Nephron progenitor cell (in vitro differentiated cells): ENCODE results near the gene TBRG4.

Source experiments
- DNase-seq: peaks from one replicate; pipeline ENCODE4 v3.0.0; 2021
- H3K27ac Mint-ChIP-seq: 2 replicates; pipeline ENCODE4 v1.8.0; 2021; ENCODE audit warnings: mild to moderate bottlenecking, moderate library complexity, mixed read lengths
- H3K27me3 Mint-ChIP-seq: 2 replicates; pipeline ENCODE4 v1.8.0; 2021; ENCODE audit warnings: mild to moderate bottlenecking, low read depth, mixed read lengths; ENCODE audit not compliant: poor library complexity
- H3K36me3 Mint-ChIP-seq: 2 replicates; pipeline ENCODE4 v1.8.0; 2021; ENCODE audit warnings: low read depth, mixed read lengths
- H3K4me1 Mint-ChIP-seq: 2 replicates; pipeline ENCODE4 v1.8.0; 2021; ENCODE audit warnings: mixed read lengths
- H3K4me3 Mint-ChIP-seq: 2 replicates; pipeline ENCODE4 v1.8.0; 2021; ENCODE audit warnings: mild to moderate bottlenecking, moderate library complexity, mixed read lengths
- H3K9me3 Mint-ChIP-seq: 2 replicates; pipeline ENCODE4 v1.8.0; 2021; ENCODE audit warnings: mild to moderate bottlenecking, moderate library complexity, mixed read lengths
- TF ChIP-seq, protein P1 (sequence below): fragments of 200-600 bp; sonication (generic); IDR thresholded peaks from 2 replicates; pipeline ENCODE4 v1.5.0; 2021; ENCODE audit warnings: antibody characterized with exemption

TBRG4 gene

GRCh38 chr7:45131891-45132290, 20.4 kb upstream of the TBRG4 start:
- H3K27me3 Mint-ChIP-seq, result peaks cover 22% of the 10 kb centered on the region
- DNase-seq, result no peak
- H3K27ac Mint-ChIP-seq, result no peak overlapping the region
- no peaks in the 10 kb centered on the region for H3K36me3 Mint-ChIP-seq
- H3K4me1 Mint-ChIP-seq, result peaks cover 14% of the 10 kb centered on the region
- no peaks in the 10 kb centered on the region for H3K9me3 Mint-ChIP-seq
- H3K4me3 Mint-ChIP-seq, result no peak overlapping the region
- TF ChIP-seq, protein P1, sequence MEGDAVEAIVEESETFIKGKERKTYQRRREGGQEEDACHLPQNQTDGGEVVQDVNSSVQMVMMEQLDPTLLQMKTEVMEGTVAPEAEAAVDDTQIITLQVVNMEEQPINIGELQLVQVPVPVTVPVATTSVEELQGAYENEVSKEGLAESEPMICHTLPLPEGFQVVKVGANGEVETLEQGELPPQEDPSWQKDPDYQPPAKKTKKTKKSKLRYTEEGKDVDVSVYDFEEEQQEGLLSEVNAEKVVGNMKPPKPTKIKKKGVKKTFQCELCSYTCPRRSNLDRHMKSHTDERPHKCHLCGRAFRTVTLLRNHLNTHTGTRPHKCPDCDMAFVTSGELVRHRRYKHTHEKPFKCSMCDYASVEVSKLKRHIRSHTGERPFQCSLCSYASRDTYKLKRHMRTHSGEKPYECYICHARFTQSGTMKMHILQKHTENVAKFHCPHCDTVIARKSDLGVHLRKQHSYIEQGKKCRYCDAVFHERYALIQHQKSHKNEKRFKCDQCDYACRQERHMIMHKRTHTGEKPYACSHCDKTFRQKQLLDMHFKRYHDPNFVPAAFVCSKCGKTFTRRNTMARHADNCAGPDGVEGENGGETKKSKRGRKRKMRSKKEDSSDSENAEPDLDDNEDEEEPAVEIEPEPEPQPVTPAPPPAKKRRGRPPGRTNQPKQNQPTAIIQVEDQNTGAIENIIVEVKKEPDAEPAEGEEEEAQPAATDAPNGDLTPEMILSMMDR, result no peak

DNA sequence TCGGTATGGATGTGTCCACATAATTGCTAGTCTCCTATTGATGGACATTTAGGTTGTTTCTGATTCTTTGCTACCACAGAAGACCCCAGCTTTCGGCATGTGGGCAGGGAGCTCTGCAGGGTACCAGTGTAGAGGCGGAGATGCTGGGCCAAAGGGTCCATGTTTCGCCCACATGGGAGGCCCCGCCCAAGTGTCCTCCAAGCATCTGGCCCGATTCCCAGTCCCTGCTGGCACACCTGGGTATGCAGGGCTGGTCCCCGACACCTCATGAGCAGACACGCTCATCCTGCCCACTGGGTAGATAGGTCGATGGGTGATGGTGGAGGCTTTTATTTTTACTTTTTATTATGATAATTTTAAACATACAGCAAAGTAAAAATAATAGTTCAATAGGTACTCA, 19.4 kb upstream of the TBRG4 start:
- H3K27ac Mint-ChIP-seq, result no peak overlapping the region

GRCh38 chr7:45129906-45130305, 18.4 kb upstream of the TBRG4 start:
- Mint-ChIP-seq H3K4me1 (peaks cover 15% of the 10 kb centered on the region), H3K36me3 (no peaks in the 10 kb centered on the region), H3K4me3 (no peak overlapping the region), H3K9me3 (no peaks in the 10 kb centered on the region), H3K27me3 (peaks cover 10% of the 10 kb centered on the region), H3K27ac (no peak overlapping the region)
- DNase-seq, result no peak
- TF ChIP-seq, protein P1, result no peak

More for the DNA sequence above, 19.4 kb upstream of the TBRG4 start:
- no peaks in the 10 kb centered on the region for H3K36me3 Mint-ChIP-seq
- no peak overlapping the region for H3K4me3 Mint-ChIP-seq
- TF ChIP-seq, protein P1, result no peak
- H3K9me3 Mint-ChIP-seq, result no peaks in the 10 kb centered on the region
- DNase-seq, result no peak
- peaks cover 18% of the 10 kb centered on the region for H3K4me1 Mint-ChIP-seq
- H3K27me3 Mint-ChIP-seq, result peaks cover 14% of the 10 kb centered on the region

DNA sequence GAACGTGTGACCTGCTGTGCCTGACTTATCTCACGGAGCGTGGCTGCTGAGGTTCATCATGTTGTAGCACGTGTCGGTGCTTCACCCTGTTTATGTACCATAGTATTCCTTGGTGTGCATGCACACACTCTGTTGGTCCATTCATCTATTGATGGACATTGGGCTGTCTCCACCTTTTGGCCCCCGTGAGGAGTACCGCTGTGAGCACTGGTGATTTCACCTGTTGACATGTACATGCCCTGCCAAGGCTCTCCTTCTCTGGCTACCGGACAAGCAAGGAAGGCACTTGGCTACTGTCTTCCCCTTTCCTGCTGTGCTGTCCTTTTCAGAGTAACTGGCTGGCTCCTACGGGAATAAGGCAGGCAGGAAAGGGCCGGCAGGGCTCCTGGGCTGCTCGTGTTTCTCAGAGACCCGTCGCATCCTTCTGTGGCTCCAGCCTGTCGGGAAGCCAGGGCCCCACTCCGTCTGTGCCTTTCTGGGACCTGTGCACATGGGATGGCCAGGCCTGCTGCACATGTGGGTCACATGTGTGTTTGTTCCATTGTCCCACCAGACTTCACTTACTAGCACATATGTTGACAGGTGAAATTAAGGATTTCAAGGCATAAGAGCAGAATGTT, 17.8 kb upstream of the TBRG4 start:
- Mint-ChIP-seq H3K4me1 (peaks cover 15% of the 10 kb centered on the region), H3K4me3 (no peak overlapping the region), H3K9me3 (no peaks in the 10 kb centered on the region), H3K27me3 (peaks cover 10% of the 10 kb centered on the region), H3K27ac (no peak overlapping the region), H3K36me3 (no peaks in the 10 kb centered on the region)
- TF ChIP-seq, protein P1, result no peak
- no peak for DNase-seq

- no peak overlapping the region for H3K4me3 Mint-ChIP-seq
- H3K36me3 Mint-ChIP-seq, result no peaks in the 10 kb centered on the region
- H3K9me3 Mint-ChIP-seq, result no peaks in the 10 kb centered on the region
- DNase-seq, result no peak
- H3K27ac Mint-ChIP-seq, result no peak overlapping the region
- peaks cover 15% of the 10 kb centered on the region for H3K4me1 Mint-ChIP-seq
- TF ChIP-seq, protein P1, result no peak
- peaks cover 13% of the 10 kb centered on the region for H3K27me3 Mint-ChIP-seq
Measured at GRCh38 chr7:45126920-45127319, 15.4 kb upstream of the TBRG4 start.

DNA sequence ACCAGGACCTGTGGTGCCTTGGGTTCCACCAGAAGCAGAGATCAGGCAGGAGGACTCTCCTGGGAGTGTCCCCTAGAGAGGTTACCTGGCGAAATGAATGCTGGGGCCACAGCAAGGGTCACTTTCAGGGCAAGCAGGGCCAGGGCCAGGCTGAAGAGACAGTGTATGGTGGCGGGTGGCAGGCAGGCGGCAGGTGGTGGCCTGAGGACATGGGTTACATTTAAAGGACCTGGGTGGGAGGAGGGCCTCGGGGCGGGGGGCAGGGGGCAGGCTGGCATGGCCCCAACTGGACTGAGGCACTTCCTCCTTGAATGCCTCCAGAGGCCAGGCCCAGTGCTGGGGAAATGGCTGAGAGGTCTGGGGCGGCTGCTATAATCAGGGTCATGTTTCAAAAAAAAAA, 14.7 kb upstream of the TBRG4 start:
- H3K9me3 Mint-ChIP-seq, result no peaks in the 10 kb centered on the region
- H3K27me3 Mint-ChIP-seq, result peaks cover 11% of the 10 kb centered on the region
- H3K36me3 Mint-ChIP-seq, result no peaks in the 10 kb centered on the region
- peaks cover 15% of the 10 kb centered on the region for H3K4me1 Mint-ChIP-seq
- H3K4me3 Mint-ChIP-seq, result no peak overlapping the region
- TF ChIP-seq, protein P1, result no peak
- no peak overlapping the region for H3K27ac Mint-ChIP-seq
- no peak for DNase-seq
